HCT116 (cell line): ENCODE measurements around the gene IL1RAPL1. TPM values are rescaled to one million over a fixed set of nuclear protein-coding genes. Genes with fewer than 3 reads are reported as not detected.

ENCODE experiments used
- ATAC-seq: fragments of 200-7000 bp; cut with Tn5 transposase; 2 replicates; pipeline ENCODE4 v1.9.1; 2020; ENCODE audit warnings: mild to moderate bottlenecking, moderate library complexity
- BruUV-seq: library from RNA; stranded (reverse); fragments of 400-500 nt; replicated peaks from 2 replicates; lab custom pipeline; 2021; lab: Mats Ljungman, UMichigan
- CTCF ChIA-PET: fragments of 300-600 bp; sonication (Branson Sonifier 250); formaldehyde crosslinking; loops from one replicate; lab custom pipeline; 2021; ENCODE audit warnings: antibody characterized with exemption; lab: Charles Lee
- POLR2A ChIA-PET: fragments of 300-600, 350-600 bp; sonication (Branson Sonifier 250); formaldehyde crosslinking; loops from one replicate; lab custom pipeline; 2021; ENCODE audit warnings: antibody characterized with exemption; lab: Charles Lee
- RAD21 ChIA-PET, 2 experiments: fragments of 300-600 bp; sonication (Branson Sonifier 250); formaldehyde crosslinking; loops; one replicate each; lab custom pipeline; 2023; ENCODE audit warnings: low total read pairs in 2 of 2; ENCODE audit not compliant: uncharacterized antibody in 2 of 2, unreplicated experiment in 2 of 2, low non-redundant PET in 1 of 2; lab: Charles Lee
- DNase-seq: peaks from one replicate; pipeline ENCODE4 v3.0.0-alpha.2; 2010; ENCODE audit warnings: low read depth, low spot score
- H2AFZ ChIP-seq: fragments of 200-600 bp; shearing (Covaris generic), sonication (generic); 2 replicates; pipeline ENCODE4 v1.6.1; 2017; ENCODE audit warnings: low read depth, mixed run types, mixed read lengths, antibody characterized with exemption, low read length; ENCODE audit not compliant: poor library complexity, severe bottlenecking
- H3K27ac ChIP-seq: 2 replicates; pipeline ENCODE4 v1.5.1; 2012; ENCODE audit warnings: low read depth, low read length
- H3K27me3 ChIP-seq: fragments of 200-600 bp; sonication (generic); 2 replicates; pipeline ENCODE4 v1.6.1; 2016; ENCODE audit warnings: mixed run types, low read length, mixed read lengths; ENCODE audit not compliant: insufficient read depth
- H3K36me3 ChIP-seq, 2 experiments: fragments of 200-500 bp in 1 of 2; fragments of 200-600 bp in 1 of 2; sonication (Bioruptor generic) in 1 of 2; sonication (generic) in 1 of 2; 2 replicates each; pipeline versions ENCODE4 v1.5.1 to v1.6.1; 2014 to 2016; ENCODE audit warnings: low read length in 2 of 2, inconsistent platforms in 1 of 2, mixed read lengths in 1 of 2, mixed run types in 1 of 2; ENCODE audit not compliant: insufficient read depth in 2 of 2, control insufficient read depth in 1 of 2
- H3K4me1 ChIP-seq, 2 experiments: fragments of 200-600 bp in 1 of 2; sonication (generic) in 1 of 2; 2 replicates each; pipeline versions ENCODE4 v1.5.1 to v1.6.1; 2012 to 2017; ENCODE audit warnings: low read length in 2 of 2, inconsistent platforms in 1 of 2, mild to moderate bottlenecking in 1 of 2, mixed read lengths in 1 of 2, mixed run types in 1 of 2, moderate library complexity in 1 of 2; ENCODE audit not compliant: insufficient read depth in 2 of 2, control insufficient read depth in 1 of 2
- H3K4me2 ChIP-seq: fragments of 200-600 bp; sonication (generic); 2 replicates; pipeline ENCODE4 v1.6.1; 2017; ENCODE audit warnings: mixed run types, low read length, mixed read lengths
- H3K4me3 ChIP-seq, 2 experiments: fragments of 200-600 bp in 1 of 2; sonication (generic) in 1 of 2; replicated peaks in 1 of 2; 2 replicates each; pipeline ENCODE4 v1.5.1; 2011 to 2016; ENCODE audit warnings: low read length in 2 of 2, control low read depth in 1 of 2, low read depth in 1 of 2, mild to moderate bottlenecking in 1 of 2, mixed read lengths in 1 of 2, mixed run types in 1 of 2
- H3K79me2 ChIP-seq: fragments of 200-600 bp; sonication (generic); 2 replicates; pipeline ENCODE4 v1.6.1; 2017; ENCODE audit warnings: mild to moderate bottlenecking, mixed run types, low read length, moderate library complexity, mixed read lengths; ENCODE audit not compliant: insufficient read depth
- H3K9ac ChIP-seq: fragments of 200-600 bp; sonication (generic); 2 replicates; pipeline ENCODE4 v1.6.1; 2016; ENCODE audit warnings: low read length, mixed read lengths
- H3K9me2 ChIP-seq: fragments of 200-600 bp; sonication (generic), shearing (Covaris generic); 2 replicates; pipeline ENCODE4 v1.6.1; 2017; ENCODE audit warnings: mixed run types, mild to moderate bottlenecking, moderate library complexity; ENCODE audit not compliant: insufficient read depth
- H3K9me3 ChIP-seq, 2 experiments: fragments of 200-500 bp in 1 of 2; fragments of 200-600 bp in 1 of 2; sonication (Bioruptor generic) in 1 of 2; sonication (generic) in 1 of 2; 2 replicates each; pipeline ENCODE4 v1.6.1; 2014 to 2017; ENCODE audit warnings: low read length in 2 of 2, mixed read lengths in 2 of 2, inconsistent platforms in 1 of 2, low read depth in 1 of 2, mild to moderate bottlenecking in 1 of 2, mixed run types in 1 of 2, moderate library complexity in 1 of 2; ENCODE audit not compliant: control insufficient read depth in 1 of 2, insufficient read depth in 1 of 2
- H4K20me1 ChIP-seq: fragments of 200-600 bp; sonication (generic), shearing (Covaris generic); 2 replicates; pipeline ENCODE4 v1.6.1; 2017; ENCODE audit warnings: mixed run types, mild to moderate bottlenecking, moderate library complexity; ENCODE audit not compliant: insufficient read depth
- CBX3 ChIP-seq: IDR thresholded peaks from 2 replicates; pipeline ENCODE4 v1.6.1; 2012; ENCODE audit warnings: low read depth
- FOSL1 ChIP-seq: IDR thresholded peaks from 2 replicates; pipeline ENCODE4 v1.6.1; 2012; ENCODE audit warnings: low read depth
- POLR2A ChIP-seq: IDR thresholded peaks from 2 replicates; pipeline ENCODE4 v1.7.0; 2011; ENCODE audit warnings: borderline replicate concordance; ENCODE audit not compliant: insufficient read depth, insufficient read length; ENCODE audit errors: extremely low read depth
- POLR2AphosphoS5 ChIP-seq: IDR thresholded peaks from 2 replicates; pipeline ENCODE4 v1.6.1; 2011; ENCODE audit warnings: mild to moderate bottlenecking, low read depth, low read length, moderate library complexity
- SIN3A ChIP-seq: IDR thresholded peaks from 2 replicates; pipeline ENCODE4 v1.6.1; 2012; ENCODE audit warnings: low read depth
- SP1 ChIP-seq: IDR thresholded peaks from 2 replicates; pipeline ENCODE4 v1.6.1; 2012; ENCODE audit warnings: low read depth
- SRF ChIP-seq: IDR thresholded peaks from 2 replicates; pipeline ENCODE4 v1.6.1; 2012; ENCODE audit warnings: low read depth
- TCF7L2 ChIP-seq: IDR thresholded peaks from 2 replicates; pipeline ENCODE4 v1.7.0; 2011; ENCODE audit warnings: borderline replicate concordance, inconsistent platforms; ENCODE audit not compliant: insufficient read depth, insufficient read length; ENCODE audit errors: extremely low read depth
- intact Hi-C: fragments of 100-400 bp; cut with micrococcal nuclease; formaldehyde crosslinking; loops from 2 replicates; pipeline ENCODE4 v1.10.0; 2022
- total RNA-seq: library from RNA; stranded (reverse); gene quantifications from one replicate; pipeline ENCODE4 v1.2.1, GENCODE V29; 2021; ENCODE audit not compliant: unreplicated experiment
- TF ChIP-seq, protein P1 (sequence below): IDR thresholded peaks from 2 replicates; pipeline ENCODE4 v1.6.1; 2012
- TF ChIP-seq, protein P2 (sequence below): IDR thresholded peaks from 2 replicates; pipeline ENCODE4 v1.6.1; 2011; ENCODE audit warnings: mild to moderate bottlenecking, low read length, moderate library complexity; ENCODE audit not compliant: insufficient replicate concordance; ENCODE audit errors: extremely low read depth
- TF ChIP-seq, protein P3 (sequence below), 3 experiments: fragments of 200-600 bp in 1 of 3; sonication (generic) in 1 of 3; IDR thresholded peaks in 2 of 3; conservative IDR thresholded peaks in 1 of 3; 2 replicates each; pipeline ENCODE4 v1.5.1; 2012 to 2017; ENCODE audit warnings: low read depth in 2 of 3, low read length in 2 of 3, antibody characterized with exemption in 1 of 3, borderline replicate concordance in 1 of 3, control low read depth in 1 of 3, mild to moderate bottlenecking in 1 of 3, mixed read lengths in 1 of 3, mixed run types in 1 of 3, moderate library complexity in 1 of 3; ENCODE audit not compliant: insufficient read depth in 1 of 3

Gene IL1RAPL1
- total RNA-seq, 1 experiment from 2014 or later, result 2.8 TPM

DNA sequence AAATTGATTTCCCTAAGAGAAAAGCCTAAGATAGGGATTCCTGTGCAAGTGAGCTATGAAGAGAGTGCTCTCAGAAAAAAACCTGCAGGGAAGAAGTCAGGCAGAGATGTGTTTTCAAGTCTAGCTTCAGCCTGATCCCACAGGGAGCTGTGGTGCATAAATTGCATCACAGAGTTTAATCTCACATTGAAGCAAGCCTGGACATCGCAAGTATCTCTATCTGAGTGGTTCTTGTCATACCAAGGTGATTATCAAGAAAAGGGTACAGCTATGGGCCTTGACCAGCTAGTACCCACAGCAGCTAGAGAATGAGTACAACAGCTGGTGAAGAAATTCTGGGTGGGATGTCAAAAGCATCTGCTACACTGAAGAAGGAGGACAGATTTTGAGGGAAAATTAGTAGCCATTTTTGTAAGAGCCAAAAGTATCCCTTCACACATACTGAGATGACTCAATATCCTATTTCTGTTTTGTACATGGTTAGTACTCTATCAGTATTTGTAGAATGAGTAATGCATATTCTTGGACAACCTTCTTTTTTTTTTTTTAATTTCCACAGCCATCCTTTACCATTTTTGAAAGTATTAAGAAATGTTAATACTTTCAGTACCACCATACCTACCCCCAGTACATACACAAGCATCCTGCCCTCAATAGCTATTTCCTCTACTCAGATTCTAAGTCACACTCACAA, 708.9 kb downstream of the IL1RAPL1 start:
- no peaks in the 10 kb centered on the region for H3K36me3 ChIP-seq
- no peaks in the 10 kb centered on the region for H3K9me3 ChIP-seq
- H3K4me2 ChIP-seq, result no peak overlapping the region
- RAD21 ChIA-PET, result no interaction called here
- TF ChIP-seq, protein P1, sequence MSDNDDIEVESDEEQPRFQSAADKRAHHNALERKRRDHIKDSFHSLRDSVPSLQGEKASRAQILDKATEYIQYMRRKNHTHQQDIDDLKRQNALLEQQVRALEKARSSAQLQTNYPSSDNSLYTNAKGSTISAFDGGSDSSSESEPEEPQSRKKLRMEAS, result no peak
- no peak for TF ChIP-seq SP1
- TF ChIP-seq, protein P2, sequence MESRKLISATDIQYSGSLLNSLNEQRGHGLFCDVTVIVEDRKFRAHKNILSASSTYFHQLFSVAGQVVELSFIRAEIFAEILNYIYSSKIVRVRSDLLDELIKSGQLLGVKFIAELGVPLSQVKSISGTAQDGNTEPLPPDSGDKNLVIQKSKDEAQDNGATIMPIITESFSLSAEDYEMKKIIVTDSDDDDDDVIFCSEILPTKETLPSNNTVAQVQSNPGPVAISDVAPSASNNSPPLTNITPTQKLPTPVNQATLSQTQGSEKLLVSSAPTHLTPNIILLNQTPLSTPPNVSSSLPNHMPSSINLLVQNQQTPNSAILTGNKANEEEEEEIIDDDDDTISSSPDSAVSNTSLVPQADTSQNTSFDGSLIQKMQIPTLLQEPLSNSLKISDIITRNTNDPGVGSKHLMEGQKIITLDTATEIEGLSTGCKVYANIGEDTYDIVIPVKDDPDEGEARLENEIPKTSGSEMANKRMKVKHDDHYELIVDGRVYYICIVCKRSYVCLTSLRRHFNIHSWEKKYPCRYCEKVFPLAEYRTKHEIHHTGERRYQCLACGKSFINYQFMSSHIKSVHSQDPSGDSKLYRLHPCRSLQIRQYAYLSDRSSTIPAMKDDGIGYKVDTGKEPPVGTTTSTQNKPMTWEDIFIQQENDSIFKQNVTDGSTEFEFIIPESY, result no peak
- TF ChIP-seq SRF, result no peak
- TF ChIP-seq, protein P3, sequence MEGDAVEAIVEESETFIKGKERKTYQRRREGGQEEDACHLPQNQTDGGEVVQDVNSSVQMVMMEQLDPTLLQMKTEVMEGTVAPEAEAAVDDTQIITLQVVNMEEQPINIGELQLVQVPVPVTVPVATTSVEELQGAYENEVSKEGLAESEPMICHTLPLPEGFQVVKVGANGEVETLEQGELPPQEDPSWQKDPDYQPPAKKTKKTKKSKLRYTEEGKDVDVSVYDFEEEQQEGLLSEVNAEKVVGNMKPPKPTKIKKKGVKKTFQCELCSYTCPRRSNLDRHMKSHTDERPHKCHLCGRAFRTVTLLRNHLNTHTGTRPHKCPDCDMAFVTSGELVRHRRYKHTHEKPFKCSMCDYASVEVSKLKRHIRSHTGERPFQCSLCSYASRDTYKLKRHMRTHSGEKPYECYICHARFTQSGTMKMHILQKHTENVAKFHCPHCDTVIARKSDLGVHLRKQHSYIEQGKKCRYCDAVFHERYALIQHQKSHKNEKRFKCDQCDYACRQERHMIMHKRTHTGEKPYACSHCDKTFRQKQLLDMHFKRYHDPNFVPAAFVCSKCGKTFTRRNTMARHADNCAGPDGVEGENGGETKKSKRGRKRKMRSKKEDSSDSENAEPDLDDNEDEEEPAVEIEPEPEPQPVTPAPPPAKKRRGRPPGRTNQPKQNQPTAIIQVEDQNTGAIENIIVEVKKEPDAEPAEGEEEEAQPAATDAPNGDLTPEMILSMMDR (IDR thresholded peaks at IDR 0.05 in 2 of 3, conservative IDR thresholded peaks at IDR 0.05 in 1 of 3; ENCODE audit: borderline replicate concordance in 1 of 3, insufficient read depth in 1 of 3, low read depth in 2 of 3, low read length in 2 of 3), result no peak
- TF ChIP-seq FOSL1, result no peak
- no peak for TF ChIP-seq CBX3
- no peak for TF ChIP-seq POLR2AphosphoS5
- TF ChIP-seq TCF7L2, result no peak
- no peak for TF ChIP-seq SIN3A
- no peak for TF ChIP-seq POLR2A
- TF ChIP-seq, all 23 proteins: peak for 0
- no peak overlapping the region for H2AFZ ChIP-seq
- intact Hi-C loops, result no loop called here
- no peaks in the 10 kb centered on the region for H3K9me2 ChIP-seq
- ChIA-PET CTCF (no interaction called here), POLR2A (no interaction called here)
- no peak overlapping the region for H3K9ac ChIP-seq
- no peaks in the 10 kb centered on the region for H3K79me2 ChIP-seq
- H3K4me3 ChIP-seq, result no peak overlapping the region
- H4K20me1 ChIP-seq, result no peaks in the 10 kb centered on the region
- DNase-seq, result no peak
- H3K4me1 ChIP-seq, result peaks cover 0 to 8% of the 10 kb centered on the region in 2 experiments; a peak in 1 of 4 replicates
- no TSS peak for BruUV-seq
- no peak for ATAC-seq
- H3K27ac ChIP-seq, result no peak overlapping the region
- H3K27me3 ChIP-seq, result no peaks in the 10 kb centered on the region
